Measurements from ENCODE around the gene HDHD5. TPM values are rescaled to one million over a fixed set of nuclear protein-coding genes. Genes with fewer than 3 reads are reported as not detected.
A peak's percentile ranks its signal among the peaks of the same experiment; 100 is the strongest.

The HDHD5 gene
- 48.2 and 50.8 TPM in 2 replicates for total RNA-seq
- long read RNA-seq, transcript HDHD5-202 (8 exons, 1,799 nt): major isoform, 16 of 31 reads
- long read RNA-seq, partial matches to known transcripts: 0 of 31 reads
- long read RNA-seq, other reads (novel, unspliced or antisense): 14 of 31 reads

DNA sequence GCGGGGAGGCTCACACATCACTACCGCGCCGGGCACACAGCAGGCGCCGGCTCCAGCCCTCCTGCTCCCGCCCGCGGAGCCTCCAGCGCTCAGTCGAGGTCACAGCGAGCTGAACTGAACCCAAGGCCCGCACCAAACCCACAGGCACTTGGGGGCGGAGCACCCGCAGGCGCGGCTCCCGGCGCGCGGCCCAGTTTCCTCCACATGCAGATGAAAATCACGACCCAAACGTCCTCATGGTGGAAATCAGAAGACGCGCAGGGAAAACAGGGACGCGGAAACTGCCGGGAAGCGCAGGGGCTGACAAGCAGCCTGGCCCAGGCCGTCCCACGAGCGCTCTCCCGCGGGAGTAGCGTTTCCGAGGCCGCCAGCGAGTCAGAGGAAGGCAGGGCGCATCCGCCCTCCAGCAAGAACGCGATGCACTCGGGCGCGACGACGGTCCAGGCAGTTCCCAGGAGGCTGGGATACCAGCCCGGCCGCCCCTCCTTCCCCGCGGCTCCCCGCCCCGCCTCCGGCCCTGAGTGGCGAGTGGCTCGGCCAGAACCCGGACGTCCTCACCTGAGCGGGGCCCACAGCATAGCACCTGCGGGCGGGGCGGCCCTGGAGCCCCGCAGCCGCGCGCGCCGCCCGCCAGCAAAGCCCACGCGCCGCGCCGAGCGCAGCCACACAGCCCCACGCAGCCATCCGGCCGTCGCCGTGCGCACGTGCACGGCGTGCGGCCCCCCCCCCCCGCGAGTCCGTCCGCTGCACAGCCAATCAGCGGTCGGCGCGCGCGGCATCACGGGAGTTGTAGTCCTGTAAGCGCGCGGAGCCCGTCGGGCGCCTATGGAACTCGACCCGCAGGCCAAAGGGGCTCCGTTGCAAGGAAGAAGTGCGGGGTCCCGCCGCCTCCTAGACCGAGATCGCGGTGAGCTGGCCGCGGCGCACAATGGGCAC lies at the start of gene HDHD5:
TSS of gene HDHD5 (minus strand) at position 710 of the 936 bp plus-strand sequence. CDS start at position 684, 26 bp downstream.
- TF ChIP-seq, protein P1, sequence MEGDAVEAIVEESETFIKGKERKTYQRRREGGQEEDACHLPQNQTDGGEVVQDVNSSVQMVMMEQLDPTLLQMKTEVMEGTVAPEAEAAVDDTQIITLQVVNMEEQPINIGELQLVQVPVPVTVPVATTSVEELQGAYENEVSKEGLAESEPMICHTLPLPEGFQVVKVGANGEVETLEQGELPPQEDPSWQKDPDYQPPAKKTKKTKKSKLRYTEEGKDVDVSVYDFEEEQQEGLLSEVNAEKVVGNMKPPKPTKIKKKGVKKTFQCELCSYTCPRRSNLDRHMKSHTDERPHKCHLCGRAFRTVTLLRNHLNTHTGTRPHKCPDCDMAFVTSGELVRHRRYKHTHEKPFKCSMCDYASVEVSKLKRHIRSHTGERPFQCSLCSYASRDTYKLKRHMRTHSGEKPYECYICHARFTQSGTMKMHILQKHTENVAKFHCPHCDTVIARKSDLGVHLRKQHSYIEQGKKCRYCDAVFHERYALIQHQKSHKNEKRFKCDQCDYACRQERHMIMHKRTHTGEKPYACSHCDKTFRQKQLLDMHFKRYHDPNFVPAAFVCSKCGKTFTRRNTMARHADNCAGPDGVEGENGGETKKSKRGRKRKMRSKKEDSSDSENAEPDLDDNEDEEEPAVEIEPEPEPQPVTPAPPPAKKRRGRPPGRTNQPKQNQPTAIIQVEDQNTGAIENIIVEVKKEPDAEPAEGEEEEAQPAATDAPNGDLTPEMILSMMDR (conservative IDR thresholded peaks at IDR 0.05): no peak
- no peaks in the 10 kb centered on the region for H3K36me3 Mint-ChIP-seq (ENCODE audit: low read depth)
- no peaks in the 10 kb centered on the region for H3K27me3 Mint-ChIP-seq (ENCODE audit: low read depth)
- peak within 1 kb of the TSS; percentile 93 for H3K27ac Mint-ChIP-seq (ENCODE audit: unreplicated experiment)
- no peaks in the 10 kb centered on the region for H3K9me3 Mint-ChIP-seq
- H3K4me3 Mint-ChIP-seq: peak within 1 kb of the TSS; percentile 91
- peaks cover 19% of the 10 kb centered on the region for H3K4me1 Mint-ChIP-seq
- peak; percentile 79 for DNase-seq (ENCODE audit: low read depth, low spot score)

- DNase-seq (ENCODE audit: low read depth, low spot score): no peak
- TF ChIP-seq, protein P1 (conservative IDR thresholded peaks at IDR 0.05): no peak
- H3K36me3 Mint-ChIP-seq (ENCODE audit: low read depth): no peaks in the 10 kb centered on the region
Observed at GRCh38 chr22:17205432-17205831, 46.4 kb upstream of the HDHD5 start.

DNA sequence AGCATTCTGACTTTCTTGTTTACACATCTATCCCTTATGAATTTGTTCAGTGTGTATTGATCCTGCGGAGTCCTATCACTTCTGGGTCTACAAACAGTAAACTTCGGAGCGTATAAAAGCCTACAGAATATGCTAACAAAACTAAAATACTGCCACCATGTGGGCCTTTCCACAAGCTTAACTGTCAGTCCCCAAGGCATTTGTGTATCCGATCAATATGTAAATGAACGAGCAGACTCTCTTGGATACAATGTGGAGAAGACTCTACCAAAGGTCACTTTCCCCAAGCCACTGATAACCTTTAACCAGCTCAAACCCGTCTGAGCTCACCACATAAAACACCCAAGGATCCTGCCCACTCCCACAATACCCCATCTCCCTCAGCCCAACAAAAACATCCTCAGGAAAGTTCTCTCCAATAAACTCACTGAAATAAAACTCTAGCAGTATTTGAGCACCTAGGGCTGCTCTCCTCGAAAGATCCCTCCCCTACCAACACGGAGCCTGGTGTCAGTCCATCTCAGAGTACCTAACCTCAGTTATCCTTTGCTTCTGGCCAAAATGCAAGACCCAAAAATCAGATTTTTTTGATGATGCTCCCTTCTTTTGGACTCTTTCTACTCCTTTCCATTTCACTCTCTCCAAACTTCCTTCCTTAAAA lies 42.3 kb upstream of the HDHD5 start:
- H3K27me3 Mint-ChIP-seq (ENCODE audit: low read depth): no peaks in the 10 kb centered on the region
- H3K27ac Mint-ChIP-seq (ENCODE audit: unreplicated experiment): no peak overlapping the region
- peak overlapping the region; percentile 29 for H3K4me3 Mint-ChIP-seq
- DNase-seq (ENCODE audit: low read depth, low spot score): no peak
- H3K4me1 Mint-ChIP-seq: peaks cover 37% of the 10 kb centered on the region
- TF ChIP-seq, protein P1 (conservative IDR thresholded peaks at IDR 0.05): peak; percentile 49
- H3K9me3 Mint-ChIP-seq: no peaks in the 10 kb centered on the region
- H3K36me3 Mint-ChIP-seq (ENCODE audit: low read depth): no peaks in the 10 kb centered on the region

More at GRCh38 chr22:17205432-17205831, 46.4 kb upstream of the HDHD5 start:
- Mint-ChIP-seq H3K4me3 (no peak overlapping the region), H3K27ac (ENCODE audit: unreplicated experiment) (no peak overlapping the region), H3K9me3 (no peaks in the 10 kb centered on the region), H3K4me1 (peaks cover 8% of the 10 kb centered on the region), H3K27me3 (ENCODE audit: low read depth) (no peaks in the 10 kb centered on the region)

DNA sequence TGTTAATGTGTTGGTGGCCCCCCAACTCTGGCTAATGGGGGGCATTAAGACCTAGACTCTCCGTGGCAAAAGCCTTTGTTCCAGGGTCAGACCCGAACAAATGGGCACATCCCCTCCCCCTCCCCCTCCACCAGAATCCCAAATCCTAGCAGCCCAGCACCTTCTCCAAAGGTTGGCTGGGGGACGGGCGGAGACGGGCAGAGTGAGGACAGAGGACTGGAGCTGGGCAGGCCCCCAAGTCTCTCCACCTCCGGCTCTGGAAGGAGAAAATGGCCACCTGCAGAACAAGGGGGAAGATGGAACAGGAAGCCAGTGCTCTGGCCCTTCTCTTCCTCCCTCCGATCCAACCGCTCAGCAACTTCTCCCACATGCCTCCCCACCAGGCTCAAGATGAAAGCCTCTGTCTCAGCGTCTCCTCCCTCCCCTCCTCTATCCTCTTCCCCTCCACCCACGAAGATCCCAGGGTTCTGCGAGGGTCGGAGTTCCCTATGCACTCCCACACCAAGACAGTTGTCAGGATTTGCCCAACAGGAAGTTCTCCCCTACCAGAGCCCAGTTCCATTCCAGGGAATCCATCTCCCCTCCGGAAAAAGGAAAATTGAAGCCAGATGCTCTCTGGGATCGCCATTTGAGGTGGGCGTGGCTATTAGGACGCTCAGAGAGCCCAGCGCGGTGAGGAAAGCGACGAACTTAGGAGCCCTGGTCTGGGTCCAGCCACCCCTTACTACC lies 40.1 kb upstream of the HDHD5 start:
- peak; percentile 57 for DNase-seq (ENCODE audit: low read depth, low spot score)
- Mint-ChIP-seq H3K9me3 (no peaks in the 10 kb centered on the region), H3K4me3 (peak overlapping the region; percentile 90), H3K4me1 (peaks cover 47% of the 10 kb centered on the region), H3K27ac (ENCODE audit: unreplicated experiment) (peak overlapping the region; percentile 100), H3K36me3 (ENCODE audit: low read depth) (no peaks in the 10 kb centered on the region), H3K27me3 (ENCODE audit: low read depth) (no peaks in the 10 kb centered on the region)
- TF ChIP-seq, protein P1 (conservative IDR thresholded peaks at IDR 0.05): no peak
